Uterus (tissue), 4 donors: ENCODE data around the gene HACD2. TPM values are rescaled to one million over a fixed set of nuclear protein-coding genes. Genes with fewer than 3 reads are reported as not detected.

Experiments used
- DNase-seq, 2 donors: peaks; one replicate each; pipeline ENCODE4 v3.0.0-alpha.2; 2019 to 2020
- H3K27ac ChIP-seq, 2 donors: fragments of 200-600 bp; sonication (generic); 1 replicate in 1 of 2; 2 replicates in 1 of 2; pipeline ENCODE4 v1.5.1; 2016 to 2018
- H3K27me3 ChIP-seq, 2 donors: fragments of 200-600 bp; sonication (generic); one replicate each; pipeline ENCODE4 v1.5.1; 2018 to 2019; ENCODE audit warnings: control low read depth in 1 of 2
- H3K36me3 ChIP-seq, 2 donors: fragments of 200-600 bp; sonication (generic); one replicate each; pipeline ENCODE4 v1.5.1; 2019; ENCODE audit warnings: control low read depth in 1 of 2
- H3K4me1 ChIP-seq, 2 donors: fragments of 200-600 bp; sonication (generic); one replicate each; pipeline ENCODE4 v1.5.1; 2018 to 2019; ENCODE audit warnings: control low read depth in 1 of 2
- H3K4me3 ChIP-seq, 2 donors: fragments of 200-600 bp; sonication (generic); 1 replicate in 1 of 2; 2 replicates in 1 of 2; pipeline ENCODE4 v1.5.1; 2018 to 2019; ENCODE audit warnings: mild to moderate bottlenecking in 1 of 2
- H3K9me3 ChIP-seq, 2 donors: fragments of 200-600 bp; sonication (generic); one replicate each; pipeline ENCODE4 v1.5.1; 2019; ENCODE audit warnings: control low read depth in 1 of 2
- CTCF ChIP-seq, 4 experiments: fragments of 200-600 bp in 2 of 4; fragments of 450-650 bp in 2 of 4; sonication (generic) in 2 of 4; IDR thresholded peaks; one replicate each; pipeline ENCODE4 v1.5.1; 2016 to 2019; ENCODE audit warnings: antibody characterized with exemption in 4 of 4, mild to moderate bottlenecking in 2 of 4, moderate library complexity in 1 of 4
- POLR2A ChIP-seq, 2 donors: fragments of 450-650 bp; IDR thresholded peaks; one replicate each; pipeline ENCODE4 v1.6.1; 2016; ENCODE audit warnings: antibody characterized with exemption in 2 of 2, mild to moderate bottlenecking in 1 of 2, moderate library complexity in 1 of 2
- intact Hi-C: fragments of 100-400 bp; cut with DNase I; formaldehyde crosslinking; loops from one replicate; pipeline ENCODE4 v1.15.1; 2023; ENCODE audit warnings: low total_unique reads
- total RNA-seq, 4 donors: library from RNA; depleted of rRNA in 3 of 4; stranded (reverse); fragments of >200 nt in 3 of 4; gene quantifications; one replicate each; pipeline versions ENCODE4 v1.1.0 to v1.2.4, GENCODE V29; 2014 to 2023
- donor health status: DM: yes; HTN: yes; CAD: no.

HACD2 gene
- total RNA-seq, 4 donors from 2014 or later = 21.5 to 38.0 (median 28.8) TPM

GRCh38 chr3:123525433-123525832, 59.4 kb downstream of the HACD2 start:
- Histone ChIP-seq H3K36me3 (no peaks in the 10 kb centered on the region), H3K27ac (no peak overlapping the region), H3K4me1 (no peaks in the 10 kb centered on the region), H3K4me3 (no peak overlapping the region), H3K9me3 (no peaks in the 10 kb centered on the region), H3K27me3 (no peaks in the 10 kb centered on the region)
- DNase-seq = no peak
- no peak for TF ChIP-seq CTCF (IDR thresholded peaks at IDR 0.05)
- no peak for TF ChIP-seq POLR2A (IDR thresholded peaks at IDR 0.05)
- intact Hi-C loops = no loop called here

- no peaks in the 10 kb centered on the region for H3K4me1 ChIP-seq
- no peaks in the 10 kb centered on the region for H3K36me3 ChIP-seq
- DNase-seq = no peak
- TF ChIP-seq POLR2A (IDR thresholded peaks at IDR 0.05) (no peak), CTCF (IDR thresholded peaks at IDR 0.05) (no peak)
- intact Hi-C loops = no loop called here
- H3K27ac ChIP-seq = no peak overlapping the region
- no peak overlapping the region for H3K4me3 ChIP-seq
- no peaks in the 10 kb centered on the region for H3K27me3 ChIP-seq
- H3K9me3 ChIP-seq = no peaks in the 10 kb centered on the region
These were observed 59.9 kb downstream of the HACD2 start for GRCh38 chr3:123524981-123525380.

DNA sequence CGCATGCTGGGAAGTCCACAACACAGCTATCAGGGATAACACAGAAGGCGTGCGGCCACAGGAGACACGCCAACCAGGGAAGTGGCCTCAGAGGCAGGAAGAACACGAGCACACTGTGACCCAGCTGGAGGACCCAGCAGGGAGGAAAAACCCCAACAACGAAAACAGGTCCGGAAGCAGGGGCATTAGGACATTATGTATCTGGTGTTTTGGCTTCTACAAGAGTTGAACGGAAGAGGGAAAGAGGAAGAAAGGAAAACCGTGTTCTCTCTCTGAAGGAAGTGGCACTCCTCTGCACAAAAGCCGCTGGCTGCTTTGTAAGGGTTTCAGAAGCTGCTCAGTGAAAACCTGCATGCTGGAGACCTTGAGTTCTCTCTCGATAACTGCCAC, 61.8 kb downstream of the HACD2 start:
- Histone ChIP-seq H3K27me3 (no peaks in the 10 kb centered on the region), H3K36me3 (no peaks in the 10 kb centered on the region), H3K9me3 (no peaks in the 10 kb centered on the region), H3K27ac (no peak overlapping the region), H3K4me3 (no peak overlapping the region), H3K4me1 (no peaks in the 10 kb centered on the region)
- no peak for DNase-seq
- no peak for TF ChIP-seq POLR2A (IDR thresholded peaks at IDR 0.05)
- TF ChIP-seq CTCF (IDR thresholded peaks at IDR 0.05) = no peak
- intact Hi-C loops = no loop called here

DNA sequence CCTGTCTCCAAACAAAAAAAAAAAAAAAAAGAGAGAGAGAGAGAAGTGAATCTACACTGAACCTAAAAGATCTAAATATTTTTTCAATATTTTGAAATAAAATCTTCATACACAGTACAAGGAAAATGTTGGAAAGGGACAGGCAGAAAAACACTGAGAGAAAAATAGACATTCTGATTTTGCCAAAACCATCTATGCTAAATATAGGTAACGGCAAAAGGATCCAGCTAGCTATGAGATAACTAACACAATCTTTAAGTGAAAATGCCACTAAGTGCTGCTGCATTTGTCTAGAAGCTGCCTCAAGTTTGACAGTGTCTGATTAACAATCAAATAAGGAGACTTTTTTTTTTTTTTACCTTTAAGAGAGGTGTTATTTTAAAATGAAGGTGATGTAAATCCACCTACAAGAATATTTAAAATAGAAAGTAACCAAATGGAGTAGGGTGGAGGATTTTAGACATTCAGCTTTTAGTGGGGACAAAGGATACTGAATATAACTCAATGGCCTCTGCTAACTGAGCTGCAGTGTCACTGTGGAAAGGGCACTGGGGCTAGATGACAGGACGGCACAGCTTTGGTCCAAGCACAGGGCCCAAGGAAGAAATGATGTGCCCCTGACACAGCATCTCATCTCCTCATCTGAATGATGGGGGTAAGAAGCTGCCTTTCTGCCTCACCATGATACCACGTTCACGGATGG, 62.4 kb downstream of the HACD2 start:
- DNase-seq = no peak
- Histone ChIP-seq H3K9me3 (no peaks in the 10 kb centered on the region), H3K4me1 (no peaks in the 10 kb centered on the region), H3K4me3 (no peak overlapping the region), H3K27ac (no peak overlapping the region), H3K36me3 (no peaks in the 10 kb centered on the region), H3K27me3 (no peaks in the 10 kb centered on the region)
- TF ChIP-seq POLR2A (IDR thresholded peaks at IDR 0.05) (no peak), CTCF (IDR thresholded peaks at IDR 0.05) (no peak)
- intact Hi-C loops = no loop called here

GRCh38 chr3:123521179-123521969, 63.5 kb downstream of the HACD2 start:
- no peaks in the 10 kb centered on the region for H3K4me1 ChIP-seq
- no peak for TF ChIP-seq CTCF (IDR thresholded peaks at IDR 0.05)
- TF ChIP-seq POLR2A (IDR thresholded peaks at IDR 0.05) = no peak
- no peaks in the 10 kb centered on the region for H3K36me3 ChIP-seq
- H3K9me3 ChIP-seq = no peaks in the 10 kb centered on the region
- intact Hi-C loops = no loop called here
- H3K4me3 ChIP-seq = no peak overlapping the region
- no peak for DNase-seq
- no peak overlapping the region for H3K27ac ChIP-seq
- H3K27me3 ChIP-seq = no peaks in the 10 kb centered on the region
